GM12878 (cell line): Measurements from ENCODE around the gene ABCG2. TPM values are rescaled to one million over a fixed set of nuclear protein-coding genes. Genes with fewer than 3 reads are reported as not detected.

Source experiments
- ATAC-seq: fragments of 200-7000 bp; cut with Tn5 transposase; 3 replicates; pipeline ENCODE4 v1.9.1; 2020; ENCODE audit warnings: mild to moderate bottlenecking, moderate library complexity
- BruUV-seq: library from RNA; stranded (reverse); fragments of 400-500 nt; replicated peaks from 2 replicates; lab custom pipeline; 2021; lab: Mats Ljungman, UMichigan
- CTCF ChIA-PET: fragments of 300-600 bp; sonication (Branson Sonifier 250); formaldehyde crosslinking; extraction: SDS; loops from one replicate; lab custom pipeline; 2021; ENCODE audit warnings: inconsistent platforms; lab: Yijun Ruan, JAX
- POLR2A ChIA-PET: fragments of 350-600 bp; formaldehyde crosslinking; extraction: SDS; loops from one replicate; lab custom pipeline; 2021; ENCODE audit warnings: inconsistent platforms; lab: Charles Lee
- RAD21 ChIA-PET: fragments of 300-600 bp; sonication (Branson Sonifier 250); formaldehyde crosslinking; loops from one replicate; lab custom pipeline; 2023; ENCODE audit warnings: antibody characterized with exemption; ENCODE audit not compliant: unreplicated experiment; lab: Charles Lee
- SMC1A ChIA-PET: fragments of 300-600 bp; sonication (Branson Sonifier 250); formaldehyde crosslinking; loops from one replicate; lab custom pipeline; 2023; ENCODE audit not compliant: unreplicated experiment, uncharacterized antibody; lab: Charles Lee
- DNase-seq: peaks from one replicate; pipeline ENCODE4 v3.0.0-alpha.2; 2011; ENCODE audit warnings: low read depth, low spot score
- FAIRE-seq: peaks from 3 replicates; lab custom pipeline; 2011; peaks lifted over from hg19 to GRCh38; lab: Jason Lieb, UNC
- H2AFZ ChIP-seq: 2 replicates; pipeline ENCODE4 v1.6.0; 2011; ENCODE audit warnings: low read depth, low read length, control low read depth; ENCODE audit not compliant: control insufficient read depth
- H3K27ac ChIP-seq: 2 replicates; pipeline ENCODE4 v1.5.1; 2011; ENCODE audit warnings: control low read depth; ENCODE audit not compliant: control insufficient read depth, insufficient read depth
- H3K27me3 ChIP-seq, 2 experiments: replicated peaks in 1 of 2; 2 replicates each; pipeline versions ENCODE4 v1.6.0 to v1.6.1; 2011; ENCODE audit warnings: low read length in 1 of 2; ENCODE audit not compliant: control insufficient read depth in 2 of 2, insufficient read depth in 2 of 2
- H3K36me3 ChIP-seq, 2 experiments: 2 replicates each; pipeline ENCODE4 v1.5.1; 2011; ENCODE audit warnings: low read length in 1 of 2; ENCODE audit not compliant: control insufficient read depth in 2 of 2, insufficient read depth in 2 of 2
- H3K4me1 ChIP-seq: 2 replicates; pipeline ENCODE4 v1.6.1; 2011; ENCODE audit warnings: mild to moderate bottlenecking, low read length, moderate library complexity, mixed read lengths; ENCODE audit not compliant: control insufficient read depth, insufficient read depth
- H3K4me2 ChIP-seq: 2 replicates; pipeline ENCODE4 v1.6.0; 2011; ENCODE audit warnings: control low read depth; ENCODE audit not compliant: control insufficient read depth, insufficient read depth
- H3K4me3 ChIP-seq: fragments of 200-600 bp; sonication (generic); 2 replicates; pipeline ENCODE4 v1.5.1; 2016
- H3K79me2 ChIP-seq: 2 replicates; pipeline ENCODE4 v1.6.0; 2011; ENCODE audit warnings: low read length; ENCODE audit not compliant: control insufficient read depth, insufficient read depth
- H3K9ac ChIP-seq: 2 replicates; pipeline ENCODE4 v1.8.0; 2011; ENCODE audit warnings: low read length, control low read depth, mixed read lengths; ENCODE audit not compliant: control insufficient read depth, insufficient read depth
- H3K9me3 ChIP-seq: replicated peaks from 3 replicates; pipeline ENCODE4 v1.5.1; 2011; ENCODE audit warnings: mild to moderate bottlenecking, low read length; ENCODE audit not compliant: control insufficient read depth, insufficient read depth
- H4K20me1 ChIP-seq: 2 replicates; pipeline ENCODE4 v1.6.0; 2011; ENCODE audit not compliant: control insufficient read depth, insufficient read depth
- ASH2L ChIP-seq: fragments of 300-600, 200-600 bp; sonication (generic); IDR thresholded peaks from 2 replicates; pipeline ENCODE4 v1.6.1; 2017; ENCODE audit warnings: low read depth, mild to moderate bottlenecking, borderline replicate concordance
- BRCA1 ChIP-seq: IDR thresholded peaks from 2 replicates; pipeline ENCODE4 v1.6.1; 2011; ENCODE audit warnings: low read depth, low read length, improper control_type of control experiment
- ESRRA ChIP-seq: IDR thresholded peaks from 2 replicates; pipeline ENCODE4 v1.6.1; 2012; ENCODE audit warnings: mild to moderate bottlenecking, low read length, improper control_type of control experiment
- EZH2 ChIP-seq: IDR thresholded peaks from 2 replicates; pipeline ENCODE4 v1.6.1; 2012; ENCODE audit warnings: low read depth, mild to moderate bottlenecking, control low read depth, inconsistent platforms, low read length, borderline replicate concordance; ENCODE audit not compliant: control insufficient read depth
- IKZF2 ChIP-seq, 2 experiments: fragments of 450-650 bp; IDR thresholded peaks; 2 replicates each; pipeline ENCODE4 v1.6.1; 2017; ENCODE audit warnings: mild to moderate bottlenecking in 2 of 2, moderate library complexity in 2 of 2
- IRF4 ChIP-seq: IDR thresholded peaks from 2 replicates; pipeline ENCODE4 v1.6.1; 2011; ENCODE audit warnings: low read depth, low read length
- KDM1A ChIP-seq: fragments of 200-600 bp; sonication (generic); IDR thresholded peaks from 2 replicates; pipeline ENCODE4 v1.6.1; 2016; ENCODE audit warnings: borderline replicate concordance
- NFYA ChIP-seq: IDR thresholded peaks from 2 replicates; pipeline ENCODE4 v1.6.1; 2011; ENCODE audit warnings: low read depth, mild to moderate bottlenecking, low read length, improper control_type of control experiment, borderline replicate concordance
- NR2C1 ChIP-seq: fragments of 450-650 bp; IDR thresholded peaks from 2 replicates; pipeline ENCODE4 v1.6.1; 2017; ENCODE audit warnings: antibody characterized with exemption, mild to moderate bottlenecking, moderate library complexity
- NR2C2 ChIP-seq: IDR thresholded peaks from 2 replicates; pipeline ENCODE4 v1.6.1; 2011; ENCODE audit warnings: borderline replicate concordance, low read depth; ENCODE audit not compliant: control insufficient read depth, insufficient read length
- RCOR1 ChIP-seq: conservative IDR thresholded peaks from 2 replicates; pipeline ENCODE4 v1.6.1; 2012; ENCODE audit warnings: low read depth, low read length, improper control_type of control experiment
- SMAD1 ChIP-seq: fragments of 450-650 bp; IDR thresholded peaks from 2 replicates; pipeline ENCODE4 v1.6.1; 2018; ENCODE audit warnings: mild to moderate bottlenecking, low read depth; ENCODE audit not compliant: partially characterized antibody
- SMC3 ChIP-seq: IDR thresholded peaks from 2 replicates; pipeline ENCODE4 v1.6.1; 2011; ENCODE audit warnings: low read length, improper control_type of control experiment, borderline replicate concordance
- SRF ChIP-seq, 2 experiments: IDR thresholded peaks; 2 replicates each; pipeline ENCODE4 v1.6.1; 2011; ENCODE audit warnings: low read depth in 2 of 2, low read length in 2 of 2, mild to moderate bottlenecking in 1 of 2, moderate library complexity in 1 of 2
- SUZ12 ChIP-seq: fragments of 200-600 bp; sonication (generic); IDR thresholded peaks from one replicate; pipeline ENCODE4 v1.6.1; 2018; ENCODE audit warnings: antibody characterized with exemption, mild to moderate bottlenecking; ENCODE audit not compliant: unreplicated experiment
- TCF12 ChIP-seq: IDR thresholded peaks from 2 replicates; pipeline ENCODE4 v1.6.1; 2011; ENCODE audit warnings: low read depth, mild to moderate bottlenecking, low read length
- USF2 ChIP-seq: IDR thresholded peaks from 2 replicates; pipeline ENCODE4 v1.6.1; 2011; ENCODE audit warnings: low read depth, low read length, improper control_type of control experiment, borderline replicate concordance
- ZNF24 ChIP-seq: fragments of 450-650 bp; IDR thresholded peaks from 2 replicates; pipeline ENCODE4 v1.6.1; 2017; ENCODE audit warnings: antibody characterized with exemption, mild to moderate bottlenecking
- WGBS: methylation state at CpG from one replicate; pipeline ENCODE4 v1.1.6; 2016; ENCODE audit warnings: low lambda C conversion rate; ENCODE audit not compliant: insufficient replicate concordance, insufficient coverage; ENCODE audit errors: missing lambda C conversion rate; 5-methylcytosine and 5-hydroxymethylcytosine counted together
- in situ Hi-C: fragments of 300-500 bp; cut with MboI; formaldehyde crosslinking; loops from 9 replicates; pipeline ENCODE4 v1.14.3; 2018; ENCODE audit warnings: mixed read lengths
- intact Hi-C: fragments of 100-400 bp; cut with micrococcal nuclease; formaldehyde crosslinking; loops from one replicate; pipeline ENCODE4 v1.14.2; 2022; ENCODE audit not compliant: unreplicated experiment
- polyA plus RNA-seq, 11 experiments: library from polyadenylated mRNA; depleted of rRNA in 4 of 11; unstranded in 6 of 11; stranded (reverse) in 5 of 11; fragments of >200 nt; fragmentation: Nextera tagmentation in 4 of 11; fragmentation: Illumina TruSeq in 1 of 11; extraction: Ambion mirVana in 4 of 11; extraction: Trizol in 1 of 11; gene quantifications; 1 replicate in 1 of 11; 2 replicates in 10 of 11; pipeline versions ENCODE4 v1.2.1 to v1.2.3, GENCODE V29; 2011 to 2016; ENCODE audit warnings: inconsistent platforms in 2 of 11, missing spikeins in 2 of 11, low read depth in 1 of 11
- total RNA-seq, 4 experiments: library from RNA; depleted of rRNA in 3 of 4; stranded (reverse); fragments of >200 nt in 3 of 4; fragmentation: Illumina TruSeq in 1 of 4; extraction: Trizol in 1 of 4; gene quantifications; 2 replicates each; pipeline versions ENCODE4 v1.2.1 to v1.2.3, GENCODE V29; 2013 to 2021

ABCG2 gene
- total and polyA plus RNA-seq, 10 of the 15 experiments (the other 5 are each of a cell fraction or from before 2014, with no cell fraction given): 0.03 to 0.06 (median 0.04) TPM; not detected in 7

GRCh38 chr4:88059766-88060165 is 98.7 kb downstream of the ABCG2 start:
- RAD21 ChIA-PET: no interaction called here
- FAIRE-seq: no peak

More at GRCh38 chr4:88059766-88060165, 98.7 kb downstream of the ABCG2 start:
- ATAC-seq (no peak), DNase-seq (no peak)
- ChIA-PET CTCF (interaction anchor here (0.8 kb wide), 1 partner anchor 210 kb away, joined by 4 read pairs; no protein-coding TSS in a partner anchor), SMC1A (interaction anchor here (1.3 to 1.4 kb wide), 2 partner anchors 24 to 151 kb away, joined by 3 to 4 read pairs; no protein-coding TSS in a partner anchor), POLR2A (interaction anchor here (0.6 kb wide), 1 partner anchor 378 kb away, joined by 3 read pairs; no protein-coding TSS in a partner anchor)
- Histone ChIP-seq H3K9ac (no peak overlapping the region), H3K36me3 (no peaks in the 10 kb centered on the region; a peak in 1 of 4 replicates), H3K27ac (no peak overlapping the region), H4K20me1 (no peaks in the 10 kb centered on the region), H3K4me2 (no peak overlapping the region), H3K4me1 (no peaks in the 10 kb centered on the region), H3K9me3 (no peaks in the 10 kb centered on the region), H3K4me3 (no peak overlapping the region), H3K79me2 (no peaks in the 10 kb centered on the region), H2AFZ (no peak overlapping the region), H3K27me3 (no peaks in the 10 kb centered on the region)
- intact Hi-C loops (no loop called here), in situ Hi-C loops (no loop called here)
- BruUV-seq: no TSS peak
- TF ChIP-seq NR2C2 (no peak), BRCA1 (no peak), TCF12 (no peak), EZH2 (no peak), ESRRA (no peak), SMC3 (no peak), ASH2L (no peak), NFYA (no peak), IKZF2 (IDR thresholded peaks at IDR 0.05) (no peak), RCOR1 (no peak), SMAD1 (no peak), ZNF24 (no peak), KDM1A (no peak), SUZ12 (no peak), IRF4 (no peak), NR2C1 (no peak), USF2 (no peak), SRF (IDR thresholded peaks at IDR 0.05; ENCODE audit: low read depth in 2 of 2, low read length in 2 of 2) (no peak)
- 70% methylated on average over 2 of the region's 2 CpGs for WGBS
